MM.1S (cell line): Measurements from ENCODE around the gene WDR75.

Experiments
- DNase-seq: peaks from one replicate; pipeline ENCODE4 v3.0.0-alpha.2; 2015
- H2AFZ ChIP-seq: fragments of 300-600 bp; sonication (generic); 2 replicates; pipeline ENCODE4 v1.6.0; 2016; ENCODE audit warnings: antibody characterized with exemption, low read length
- H3F3A ChIP-seq: fragments of 300-600 bp; sonication (generic); 2 replicates; pipeline ENCODE4 v1.6.1; 2016; ENCODE audit warnings: mild to moderate bottlenecking, antibody characterized with exemption, low read length, moderate library complexity, mixed read lengths; ENCODE audit not compliant: insufficient read depth
- H3K27ac ChIP-seq: fragments of 300-600 bp; sonication (generic); 2 replicates; pipeline ENCODE4 v1.5.1; 2016; ENCODE audit warnings: mild to moderate bottlenecking, low read length
- H3K27me3 ChIP-seq: fragments of 300-600 bp; sonication (generic); replicated peaks from 2 replicates; pipeline ENCODE4 v1.6.0; 2016; ENCODE audit warnings: low read length; ENCODE audit not compliant: insufficient read depth
- H3K36me3 ChIP-seq: fragments of 300-600 bp; sonication (generic); replicated peaks from 2 replicates; pipeline ENCODE4 v1.6.1; 2016; ENCODE audit warnings: mild to moderate bottlenecking, low read length, mixed read lengths; ENCODE audit not compliant: insufficient read depth
- H3K4me1 ChIP-seq: fragments of 300-600 bp; sonication (generic); 2 replicates; pipeline ENCODE4 v1.6.1; 2016; ENCODE audit warnings: low read length, mixed read lengths
- H3K4me2 ChIP-seq: fragments of 300-600 bp; sonication (generic); 2 replicates; pipeline ENCODE4 v1.6.0; 2016; ENCODE audit warnings: low read depth, low read length
- H3K4me3 ChIP-seq: fragments of 300-600 bp; sonication (generic); 2 replicates; pipeline ENCODE4 v1.5.1; 2016; ENCODE audit warnings: low read length, mixed read lengths
- H3K79me2 ChIP-seq: fragments of 300-600 bp; sonication (generic); 2 replicates; pipeline ENCODE4 v1.6.1; 2016; ENCODE audit warnings: mixed run types, low read length, mixed read lengths
- H3K9ac ChIP-seq: fragments of 300-600 bp; sonication (generic); 2 replicates; pipeline ENCODE4 v1.6.1; 2016; ENCODE audit warnings: low read length, mixed read lengths
- H3K9me2 ChIP-seq: fragments of 300-600 bp; sonication (generic); replicated peaks from 2 replicates; pipeline ENCODE4 v1.6.1; 2016; ENCODE audit warnings: mild to moderate bottlenecking, low read length, mixed read lengths; ENCODE audit not compliant: insufficient read depth
- H3K9me3 ChIP-seq: fragments of 300-600 bp; sonication (generic); replicated peaks from 2 replicates; pipeline ENCODE4 v1.6.1; 2016; ENCODE audit warnings: mild to moderate bottlenecking, low read length, mixed read lengths; ENCODE audit not compliant: insufficient read depth
- H4K20me1 ChIP-seq: fragments of 300-600 bp; sonication (generic); 2 replicates; pipeline ENCODE4 v1.6.1; 2016; ENCODE audit warnings: mild to moderate bottlenecking, low read length, moderate library complexity, mixed read lengths; ENCODE audit not compliant: insufficient read depth
- EZH2 ChIP-seq: fragments of 300-600 bp; sonication (generic); optimal IDR thresholded peaks from 2 replicates; pipeline ENCODE3; 2017; ENCODE audit warnings: low read depth, mild to moderate bottlenecking, antibody characterized with exemption, low read length, mixed read lengths
- EZH2phosphoT487 ChIP-seq: fragments of 300-600 bp; sonication (generic); IDR thresholded peaks from 2 replicates; pipeline ENCODE4 v1.6.1; 2018; ENCODE audit warnings: antibody characterized with exemption, low read length
- TF ChIP-seq, protein P1 (sequence below): fragments of 300-600 bp; sonication (generic); IDR thresholded peaks from 2 replicates; pipeline ENCODE4 v1.5.1; 2016; ENCODE audit warnings: antibody characterized with exemption, low read length, mixed read lengths

The WDR75 gene

DNA sequence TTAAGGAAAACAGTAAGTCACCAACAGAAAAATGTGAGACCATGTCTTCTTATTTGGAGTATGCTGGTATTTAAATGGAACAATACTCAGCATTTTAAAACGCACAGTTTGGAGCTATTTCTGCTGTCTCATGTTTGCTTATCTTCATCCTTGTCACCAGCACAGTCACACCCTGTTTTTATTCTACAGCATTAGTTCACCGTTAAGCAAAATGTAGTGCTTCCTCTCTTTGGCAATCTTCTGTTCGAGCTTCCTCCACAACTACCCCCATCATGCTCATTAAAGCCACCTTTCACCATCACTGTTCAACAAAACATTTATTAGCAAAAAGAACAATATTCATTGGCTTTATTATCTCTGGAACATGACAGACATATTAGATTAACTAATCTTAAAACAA, 75.3 kb downstream of the WDR75 start:
- Histone ChIP-seq H3K79me2 (no peaks in the 10 kb centered on the region), H3K4me2 (no peak overlapping the region), H3K27me3 (no peaks in the 10 kb centered on the region), H3K9ac (no peak overlapping the region), H3K27ac (no peak overlapping the region), H4K20me1 (no peaks in the 10 kb centered on the region), H3K4me3 (no peak overlapping the region), H3K9me3 (no peaks in the 10 kb centered on the region), H2AFZ (no peak overlapping the region), H3K9me2 (no peaks in the 10 kb centered on the region), H3F3A (no peaks in the 10 kb centered on the region), H3K4me1 (no peaks in the 10 kb centered on the region), H3K36me3 (no peaks in the 10 kb centered on the region)
- no peak for DNase-seq
- TF ChIP-seq EZH2phosphoT487 (no peak), EZH2 (no peak)
- TF ChIP-seq, protein P1, sequence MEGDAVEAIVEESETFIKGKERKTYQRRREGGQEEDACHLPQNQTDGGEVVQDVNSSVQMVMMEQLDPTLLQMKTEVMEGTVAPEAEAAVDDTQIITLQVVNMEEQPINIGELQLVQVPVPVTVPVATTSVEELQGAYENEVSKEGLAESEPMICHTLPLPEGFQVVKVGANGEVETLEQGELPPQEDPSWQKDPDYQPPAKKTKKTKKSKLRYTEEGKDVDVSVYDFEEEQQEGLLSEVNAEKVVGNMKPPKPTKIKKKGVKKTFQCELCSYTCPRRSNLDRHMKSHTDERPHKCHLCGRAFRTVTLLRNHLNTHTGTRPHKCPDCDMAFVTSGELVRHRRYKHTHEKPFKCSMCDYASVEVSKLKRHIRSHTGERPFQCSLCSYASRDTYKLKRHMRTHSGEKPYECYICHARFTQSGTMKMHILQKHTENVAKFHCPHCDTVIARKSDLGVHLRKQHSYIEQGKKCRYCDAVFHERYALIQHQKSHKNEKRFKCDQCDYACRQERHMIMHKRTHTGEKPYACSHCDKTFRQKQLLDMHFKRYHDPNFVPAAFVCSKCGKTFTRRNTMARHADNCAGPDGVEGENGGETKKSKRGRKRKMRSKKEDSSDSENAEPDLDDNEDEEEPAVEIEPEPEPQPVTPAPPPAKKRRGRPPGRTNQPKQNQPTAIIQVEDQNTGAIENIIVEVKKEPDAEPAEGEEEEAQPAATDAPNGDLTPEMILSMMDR = no peak

DNA sequence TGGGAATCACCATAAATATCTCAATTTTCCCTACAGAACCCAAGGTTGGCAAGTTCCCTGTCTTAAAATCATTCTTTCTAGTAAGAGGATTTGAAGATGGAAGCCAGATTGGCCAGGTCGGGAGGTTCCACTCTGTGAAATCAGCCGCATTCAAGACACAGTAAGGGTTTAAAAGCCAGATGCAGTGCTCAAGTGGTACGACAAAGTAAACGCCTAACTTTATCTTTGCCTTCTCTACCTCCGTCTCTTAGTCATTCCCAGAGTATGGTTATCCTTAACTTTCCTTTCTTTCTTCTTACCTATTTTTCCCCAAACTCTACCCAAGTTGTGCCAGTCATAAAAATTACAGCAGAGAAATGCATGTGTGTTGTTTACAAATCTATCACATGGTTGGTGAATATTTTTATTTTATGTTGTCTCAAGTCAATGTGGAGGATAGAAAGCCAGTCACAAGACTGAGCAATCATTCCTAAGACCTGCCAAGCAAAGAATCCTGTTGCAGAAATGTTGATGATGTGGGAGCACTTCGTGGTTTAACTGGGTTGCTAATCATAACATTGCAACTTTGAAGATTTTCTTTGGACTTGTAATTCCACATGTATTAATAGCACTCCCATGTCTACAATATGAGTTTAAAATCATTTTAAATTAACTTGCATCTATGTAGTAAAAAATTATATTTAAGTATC, 76.7 kb downstream of the WDR75 start:
- no peak for DNase-seq
- no peak overlapping the region for H3K9ac ChIP-seq

DNA sequence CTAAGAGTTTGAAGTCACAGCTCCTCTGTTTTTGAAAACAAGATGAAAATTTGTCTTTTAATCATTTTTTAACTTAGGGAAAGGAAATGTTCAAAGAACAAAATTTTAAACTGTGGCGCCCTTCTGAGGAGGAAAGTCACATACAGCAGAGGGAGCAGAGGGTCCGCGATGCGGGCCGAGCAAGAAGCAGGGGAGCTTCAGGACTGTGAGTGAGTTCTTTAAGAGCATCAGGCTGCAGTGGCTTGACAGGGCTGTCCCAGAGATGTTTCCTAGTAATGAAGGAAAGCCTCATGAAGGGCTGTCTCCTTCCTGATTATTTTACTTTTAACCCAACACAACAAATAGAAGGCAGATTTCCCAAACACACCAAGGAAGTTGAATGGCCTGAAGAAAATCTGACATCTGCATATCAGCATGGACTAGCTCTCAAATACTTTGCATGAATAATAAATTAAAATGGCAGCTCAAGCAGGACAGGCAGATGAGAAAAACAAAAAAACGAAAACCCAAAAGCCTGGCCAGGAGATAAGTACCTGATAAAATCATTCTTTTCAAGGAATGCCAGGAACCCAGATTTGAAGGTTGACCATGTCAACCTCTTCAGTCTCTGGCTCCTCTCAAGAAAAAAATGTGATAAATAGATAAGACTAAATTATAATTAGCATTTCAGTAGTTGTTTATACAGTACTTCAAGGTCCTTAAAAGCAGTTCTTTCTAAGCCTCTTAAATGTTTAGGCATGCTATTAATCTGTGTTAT, 78.5 kb downstream of the WDR75 start:
- H3K9me2 ChIP-seq = no peaks in the 10 kb centered on the region
- H3K27ac ChIP-seq = no peak overlapping the region
- TF ChIP-seq, protein P1 = no peak
- TF ChIP-seq EZH2phosphoT487 (no peak), EZH2 (no peak)
- H3K9ac ChIP-seq = no peak overlapping the region
- no peak overlapping the region for H3K4me2 ChIP-seq
- H3K79me2 ChIP-seq = no peaks in the 10 kb centered on the region
- H3K4me3 ChIP-seq = no peak overlapping the region
- H3K36me3 ChIP-seq = no peaks in the 10 kb centered on the region
- no peaks in the 10 kb centered on the region for H4K20me1 ChIP-seq
- H3F3A ChIP-seq = no peaks in the 10 kb centered on the region
- H3K4me1 ChIP-seq = no peaks in the 10 kb centered on the region
- no peaks in the 10 kb centered on the region for H3K9me3 ChIP-seq
- H2AFZ ChIP-seq = no peak overlapping the region
- no peak for DNase-seq
- H3K27me3 ChIP-seq = no peaks in the 10 kb centered on the region

More for the DNA sequence above, 76.7 kb downstream of the WDR75 start:
- no peak overlapping the region; the same call in 1 of the 2 replicates for H2AFZ ChIP-seq
- no peaks in the 10 kb centered on the region for H3K4me1 ChIP-seq
- no peaks in the 10 kb centered on the region for H3K36me3 ChIP-seq
- TF ChIP-seq EZH2 = no peak
- no peak for TF ChIP-seq EZH2phosphoT487
- TF ChIP-seq, protein P1 = no peak
- H3K4me3 ChIP-seq = no peak overlapping the region
- no peak overlapping the region for H3K27ac ChIP-seq
- no peaks in the 10 kb centered on the region for H3K79me2 ChIP-seq
- no peaks in the 10 kb centered on the region for H3F3A ChIP-seq
- no peak overlapping the region for H3K4me2 ChIP-seq
- no peaks in the 10 kb centered on the region for H3K9me3 ChIP-seq
- no peaks in the 10 kb centered on the region for H4K20me1 ChIP-seq
- H3K27me3 ChIP-seq = no peaks in the 10 kb centered on the region
- no peaks in the 10 kb centered on the region for H3K9me2 ChIP-seq
